GM21786 (cell line): Measurements from ENCODE around the gene KRTAP10-2.
"Not testable (repeated sequence)": the region's sequence is repeated elsewhere in the genome, so short reads cannot be mapped to it uniquely, and the experiment has no call there.

ENCODE experiments used
- ATAC-seq: cut with Tn5 transposase; IDR thresholded peaks from one replicate; pipeline ENCODE4 v1.9.1; 2021; ENCODE audit not compliant: unreplicated experiment

The KRTAP10-2 gene

GRCh38 chr21:44568261-44568660, 17.0 kb upstream of the KRTAP10-2 start:
- ATAC-seq, result no peak

GRCh38 chr21:44567481-44568171, 16.3 kb upstream of the KRTAP10-2 start:
- ATAC-seq, result no peak

- ATAC-seq, result no peak
Measured at GRCh38 chr21:44566403-44566802, 15.1 kb upstream of the KRTAP10-2 start.

- ATAC-seq, result no peak
Measured at GRCh38 chr21:44564886-44565598, 13.7 kb upstream of the KRTAP10-2 start.

GRCh38 chr21:44564099-44564498, 12.8 kb upstream of the KRTAP10-2 start:
- no peak for ATAC-seq

GRCh38 chr21:44558695-44559094, 7.4 kb upstream of the KRTAP10-2 start, which contains the start of gene KRTAP10-3:
Gene KRTAP10-3 (minus strand): TSS chr21:44558795. CDS start chr21:44558715, 80 bp downstream.
- no peak for ATAC-seq

GRCh38 chr21:44558329-44558675, 7.0 kb upstream of the KRTAP10-2 start:
- not testable (repeated sequence) for ATAC-seq

- no peak for ATAC-seq
Measured at GRCh38 chr21:44557491-44558328, 6.4 kb upstream of the KRTAP10-2 start.

- no peak for ATAC-seq
Measured at GRCh38 chr21:44556879-44557278, 5.6 kb upstream of the KRTAP10-2 start.

GRCh38 chr21:44555200-44555875, 4.0 kb upstream of the KRTAP10-2 start:
- ATAC-seq, result no peak

- no peak for ATAC-seq
Measured at GRCh38 chr21:44552681-44553080, 1.4 kb upstream of the KRTAP10-2 start.

- no peak for ATAC-seq
Measured at GRCh38 chr21:44552136-44552535, 831 bp upstream of the KRTAP10-2 start.

GRCh38 chr21:44550807-44551206, 498 bp downstream of the KRTAP10-2 start:
- no peak for ATAC-seq

GRCh38 chr21:44550285-44550684, 1.0 kb downstream of the KRTAP10-2 start:
- not testable (repeated sequence) for ATAC-seq

- ATAC-seq, result no peak
Measured at GRCh38 chr21:44549525-44550211, 1.6 kb downstream of the KRTAP10-2 start.

- ATAC-seq, result no peak
Measured at GRCh38 chr21:44548922-44549321, 2.4 kb downstream of the KRTAP10-2 start.

GRCh38 chr21:44548381-44548780, 2.9 kb downstream of the KRTAP10-2 start:
- no peak for ATAC-seq

GRCh38 chr21:44547656-44548331, 3.5 kb downstream of the KRTAP10-2 start:
- no peak for ATAC-seq

GRCh38 chr21:44544566-44544965, 6.7 kb downstream of the KRTAP10-2 start:
- ATAC-seq, result no peak

GRCh38 chr21:44542716-44543115, 8.6 kb downstream of the KRTAP10-2 start:
- ATAC-seq, result no peak
